HepG2 (cell line): Measurements from ENCODE around the gene ANKRD11. TPM values are rescaled to one million over a fixed set of nuclear protein-coding genes. Genes with fewer than 3 reads are reported as not detected.
A peak's percentile ranks its signal among the peaks of the same experiment; 100 is the strongest.

Experiments used
- BHLHE40 ChIP-seq: IDR thresholded peaks from 2 replicates; pipeline ENCODE4 v1.6.1; 2011; ENCODE audit warnings: low read length, improper control_type of control experiment
- BRF2 ChIP-seq: sonication (generic); formaldehyde crosslinking; IDR thresholded peaks from 2 replicates; pipeline ENCODE4 v1.8.1; 2022; ENCODE audit warnings: mild to moderate bottlenecking, missing genetic modification reagents
- CENPT ChIP-seq: sonication (generic); formaldehyde crosslinking; IDR thresholded peaks from 2 replicates; pipeline ENCODE4 v1.8.0; 2022; ENCODE audit warnings: low read depth, mild to moderate bottlenecking, moderate library complexity, missing genetic modification reagents
- GPN1 ChIP-seq: sonication (generic); formaldehyde crosslinking; IDR thresholded peaks from 2 replicates; pipeline ENCODE4 v1.5.1; 2020; ENCODE audit warnings: missing genetic modification reagents, borderline replicate concordance
- HIVEP1 ChIP-seq: sonication (generic); formaldehyde crosslinking; IDR thresholded peaks from 2 replicates; pipeline ENCODE4 v1.4.0; 2020; ENCODE audit warnings: mild to moderate bottlenecking, missing genetic modification reagents
- HNRNPH1 ChIP-seq: fragments of 200-400 bp; formaldehyde crosslinking; optimal IDR thresholded peaks from 2 replicates; pipeline ENCODE3; 2017; ENCODE audit warnings: mild to moderate bottlenecking, low read depth, low read length
- KDM5A ChIP-seq: fragments of 200-600 bp; sonication (generic); IDR thresholded peaks from 2 replicates; pipeline ENCODE4 v1.7.0; 2018; ENCODE audit warnings: antibody characterized with exemption, mild to moderate bottlenecking, low read length, borderline replicate concordance
- MTA1 ChIP-seq: sonication (generic); formaldehyde crosslinking; IDR thresholded peaks from 2 replicates; pipeline ENCODE4 v1.4.0; 2020; ENCODE audit warnings: missing genetic modification reagents, mild to moderate bottlenecking, borderline replicate concordance
- PTBP1 ChIP-seq: fragments of 200-400 bp; formaldehyde crosslinking; IDR thresholded peaks from 2 replicates; pipeline ENCODE4 v1.6.1; 2018; ENCODE audit warnings: low read length, low read depth; ENCODE audit not compliant: poor library complexity, severe bottlenecking
- SETDB1 ChIP-seq: sonication (generic); formaldehyde crosslinking; IDR thresholded peaks from 2 replicates; pipeline ENCODE4 v1.5.1; 2020; ENCODE audit warnings: missing genetic modification reagents, mild to moderate bottlenecking, borderline replicate concordance
- SKIL ChIP-seq: sonication (generic); formaldehyde crosslinking; IDR thresholded peaks from 2 replicates; pipeline ENCODE4 v1.8.0; 2022; ENCODE audit warnings: missing genetic modification reagents, mild to moderate bottlenecking, moderate library complexity, borderline replicate concordance
- THAP11 ChIP-seq: IDR thresholded peaks from 2 replicates; pipeline ENCODE4 v1.6.1; 2016; ENCODE audit warnings: missing biosample characterization, missing genetic modification reagents
- THAP9 ChIP-seq: sonication (generic); formaldehyde crosslinking; IDR thresholded peaks from 2 replicates; pipeline ENCODE4; 2020; ENCODE audit warnings: missing genetic modification reagents, mild to moderate bottlenecking, borderline replicate concordance
- TP53 ChIP-seq: sonication (generic); formaldehyde crosslinking; conservative IDR thresholded peaks from 2 replicates; pipeline ENCODE4 v1.4.0; 2020; ENCODE audit warnings: missing genetic modification reagents
- YEATS2 ChIP-seq: sonication (generic); formaldehyde crosslinking; IDR thresholded peaks from 2 replicates; pipeline ENCODE4 v1.4.0; 2020; ENCODE audit warnings: missing genetic modification reagents, borderline replicate concordance
- ZBTB7A ChIP-seq: sonication (generic); formaldehyde crosslinking; IDR thresholded peaks from 2 replicates; pipeline ENCODE4 v1.8.0; 2022; ENCODE audit warnings: mild to moderate bottlenecking, missing genetic modification reagents
- ZNF138 ChIP-seq: sonication (generic); formaldehyde crosslinking; IDR thresholded peaks from 2 replicates; pipeline ENCODE4 v1.5.0; 2020; ENCODE audit warnings: mild to moderate bottlenecking, low read depth, missing genetic modification reagents
- ZNF234 ChIP-seq: sonication (generic); formaldehyde crosslinking; conservative IDR thresholded peaks from 2 replicates; pipeline ENCODE4 v1.5.1; 2020; ENCODE audit warnings: mild to moderate bottlenecking, missing genetic modification reagents
- ZNF329 ChIP-seq: sonication (generic); formaldehyde crosslinking; IDR thresholded peaks from 2 replicates; pipeline ENCODE4 v1.9.0; 2021; ENCODE audit warnings: low read depth, mild to moderate bottlenecking, missing genetic modification reagents
- ZNF543 ChIP-seq: sonication (generic); formaldehyde crosslinking; IDR thresholded peaks from 2 replicates; pipeline ENCODE4 v1.4.0; 2020; ENCODE audit warnings: mild to moderate bottlenecking, missing genetic modification reagents
- ZNF547 ChIP-seq: sonication (generic); formaldehyde crosslinking; IDR thresholded peaks from 2 replicates; pipeline ENCODE4 v1.5.1; 2020; ENCODE audit warnings: mild to moderate bottlenecking, missing genetic modification reagents
- ZNF660 ChIP-seq: sonication (generic); formaldehyde crosslinking; IDR thresholded peaks from 2 replicates; pipeline ENCODE4 v1.5.1; 2020; ENCODE audit warnings: mild to moderate bottlenecking, low read depth, missing genetic modification reagents, borderline replicate concordance
- ZNF724P ChIP-seq: sonication (generic); formaldehyde crosslinking; IDR thresholded peaks from 2 replicates; pipeline ENCODE4 v1.8.0; 2022; ENCODE audit warnings: missing genetic modification reagents, borderline replicate concordance
- ZNF772 ChIP-seq: sonication (generic); formaldehyde crosslinking; IDR thresholded peaks from 2 replicates; pipeline ENCODE4 v1.5.0; 2020; ENCODE audit warnings: mild to moderate bottlenecking, missing genetic modification reagents
- ZNF781 ChIP-seq: sonication (generic); formaldehyde crosslinking; IDR thresholded peaks from 2 replicates; pipeline ENCODE4 v1.5.1; 2020; ENCODE audit warnings: borderline replicate concordance, mild to moderate bottlenecking, missing genetic modification reagents; ENCODE audit errors: not compliant biosample characterization
- polyA plus RNA-seq, 8 experiments: library from polyadenylated mRNA; depleted of rRNA in 3 of 8; stranded (reverse) in 7 of 8; unstranded in 1 of 8; fragments of >200 nt; fragmentation: Illumina TruSeq in 4 of 8; extraction: Trizol in 4 of 8; gene quantifications; 2 replicates each; pipeline versions ENCODE4 v1.2.1 to v1.2.3, GENCODE V29; 2011 to 2016; ENCODE audit warnings: low read depth in 4 of 8, missing spikeins in 1 of 8, mixed read lengths in 1 of 8; ENCODE audit not compliant: insufficient read depth in 1 of 8
- total RNA-seq, 5 experiments: library from RNA; depleted of rRNA; stranded (reverse); fragments of >200 nt; fragmentation: Illumina TruSeq; extraction: Trizol; gene quantifications; 2 replicates each; pipeline ENCODE4 v1.2.3, GENCODE V29; 2016; ENCODE audit warnings: low read depth in 1 of 5

Gene ANKRD11
- total and polyA plus RNA-seq, 2 of the 13 experiments (the other 11 are each of a cell fraction or from before 2014, with no cell fraction given), result 21.4 to 38.4 TPM

GRCh38 chr16:89422905-89423630 lies 67.3 kb downstream of the ANKRD11 start (continued):
- TF ChIP-seq ZBTB7A (CRISPR knock-in tag) (no peak), TP53 (CRISPR knock-in tag) (no peak), MTA1 (peak; percentile 89; the same call in 1 of the 2 replicates), KDM5A (no peak), ZNF329 (no peak), BHLHE40 (peak; percentile 40; the same call in 1 of the 2 replicates), YEATS2 (no peak), HNRNPH1 (no peak), THAP11 (CRISPR knock-in tag) (peak; percentile 38), ZNF660 (CRISPR knock-in tag) (no peak), PTBP1 (no peak), ZNF547 (CRISPR knock-in tag) (no peak), SKIL (CRISPR knock-in tag) (0 out of 2 replicates have a peak, but pooled peaks have one; percentile 0), SETDB1 (CRISPR knock-in tag) (no peak), ZNF772 (CRISPR knock-in tag) (no peak), ZNF543 (CRISPR knock-in tag) (no peak), GPN1 (CRISPR knock-in tag) (no peak), THAP9 (CRISPR knock-in tag) (no peak; the same call in 1 of the 2 replicates), ZNF724P (no peak), HIVEP1 (CRISPR knock-in tag) (no peak), ZNF138 (no peak), BRF2 (0 out of 2 replicates have a peak, but pooled peaks have one; percentile 21), ZNF781 (CRISPR knock-in tag) (no peak), ZNF234 (CRISPR knock-in tag) (no peak), CENPT (CRISPR knock-in tag) (no peak)
